ENCODE measurements around the gene SNAPC5.

- TF ChIP-seq POLR2A (IDR thresholded peaks at IDR 0.05): no peak
- TF ChIP-seq CTCF (IDR thresholded peaks at IDR 0.05): no peak
Measured at GRCh38 chr15:66474135-66474534, 23.4 kb downstream of the SNAPC5 start.
